Measurements from ENCODE around the gene FGF8.

Gene FGF8

GRCh38 chr10:101770331-101771215, 5.3 kb downstream of the FGF8 start:
- DNase-seq (ENCODE audit: insufficient read length, low spot score) (no peak), FAIRE-seq (no peak)

- DNase-seq (ENCODE audit: insufficient read length, low spot score) (no peak), FAIRE-seq (no peak)
These were observed 6.3 kb downstream of the FGF8 start for GRCh38 chr10:101769541-101770180.

- no peak for DNase-seq (ENCODE audit: insufficient read length, low spot score)
- FAIRE-seq, result no peak
These were observed 7.1 kb downstream of the FGF8 start for GRCh38 chr10:101768791-101769170.

DNA sequence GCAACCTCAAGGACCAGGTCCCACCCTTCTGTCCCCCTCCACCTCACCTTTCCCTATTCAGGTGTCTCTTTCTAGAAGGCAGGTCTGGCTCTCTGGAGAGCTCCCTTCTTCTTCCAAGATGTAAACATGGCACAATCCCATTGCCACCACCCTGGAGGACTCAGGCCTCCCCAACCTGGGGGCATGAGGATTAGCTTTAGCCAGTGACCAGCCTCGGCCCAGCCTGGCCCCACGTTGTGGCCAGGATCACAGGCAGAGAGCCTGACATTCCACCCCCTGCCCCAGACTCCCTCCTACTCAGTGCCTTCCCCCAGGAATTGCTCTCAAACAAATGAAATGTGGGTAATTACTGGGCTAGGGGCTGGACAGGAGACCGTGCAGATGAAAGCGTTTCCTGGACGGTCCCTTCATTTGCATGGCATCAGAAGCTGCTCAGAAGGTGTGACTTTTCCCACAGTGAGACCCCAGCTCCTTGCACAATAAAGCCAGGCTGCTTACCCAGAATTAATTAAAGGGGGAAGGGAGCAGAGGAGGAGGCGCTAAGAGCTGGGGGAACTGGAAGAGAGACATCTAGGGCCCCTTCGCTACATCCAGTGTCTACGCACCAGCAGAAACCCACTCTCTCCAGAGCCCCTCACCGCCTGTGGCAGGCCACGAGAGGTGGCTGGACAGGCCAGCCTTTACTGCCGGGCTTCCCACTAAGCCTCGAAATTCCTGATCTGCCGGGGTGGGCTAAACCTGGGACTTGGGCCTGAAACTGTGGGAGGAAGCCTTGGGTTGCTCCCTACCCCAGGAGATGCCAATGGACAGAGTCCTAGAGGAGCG, 7.7 kb downstream of the FGF8 start:
- no peak for FAIRE-seq
- DNase-seq (ENCODE audit: insufficient read length, low spot score), result no peak

GRCh38 chr10:101767600-101767945, 8.3 kb downstream of the FGF8 start:
- DNase-seq (ENCODE audit: insufficient read length, low spot score) (no peak), FAIRE-seq (no peak)

DNA sequence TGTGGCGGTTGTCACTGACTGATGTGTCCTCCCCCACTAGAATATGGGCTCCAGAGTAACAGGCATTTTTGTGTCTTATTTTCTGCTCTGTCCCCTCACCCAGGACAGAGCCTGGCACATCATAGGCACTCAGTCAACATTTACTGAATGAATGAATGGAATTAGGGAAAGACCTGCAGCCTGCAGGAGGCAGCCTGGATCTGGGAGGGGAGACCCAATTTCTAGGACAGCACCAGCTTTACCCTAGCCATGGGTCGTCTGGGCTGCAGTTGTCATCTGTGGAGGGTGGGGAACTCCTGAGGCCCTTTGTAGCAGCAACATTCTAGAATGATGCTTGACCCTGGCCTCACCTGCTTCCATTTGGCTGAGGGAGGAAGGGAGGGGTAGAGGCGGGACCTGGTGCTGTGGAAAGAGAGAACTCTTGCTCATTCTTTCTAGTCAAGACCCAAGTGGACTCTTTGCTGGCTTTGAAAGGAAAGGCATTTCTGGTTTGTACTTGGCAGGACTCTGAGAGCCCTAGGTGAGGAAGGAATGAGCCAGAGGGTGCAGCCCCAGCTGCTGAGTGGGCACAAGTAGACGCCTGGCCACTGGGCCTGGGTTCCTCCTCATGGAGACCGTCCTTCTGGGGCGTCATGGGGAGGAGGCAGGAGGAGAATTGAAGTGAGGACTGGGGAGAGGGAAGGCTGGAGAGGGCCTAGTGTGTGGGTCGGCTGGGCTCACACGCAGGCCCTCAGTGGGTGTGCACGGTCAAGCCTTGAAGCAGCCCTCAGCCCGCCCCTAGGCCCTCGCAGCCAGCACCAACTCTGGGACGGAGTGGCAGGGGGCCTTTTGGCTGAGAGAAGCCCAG, 8.9 kb downstream of the FGF8 start:
- DNase-seq (ENCODE audit: insufficient read length, low spot score) (no peak), FAIRE-seq (no peak)

DNA sequence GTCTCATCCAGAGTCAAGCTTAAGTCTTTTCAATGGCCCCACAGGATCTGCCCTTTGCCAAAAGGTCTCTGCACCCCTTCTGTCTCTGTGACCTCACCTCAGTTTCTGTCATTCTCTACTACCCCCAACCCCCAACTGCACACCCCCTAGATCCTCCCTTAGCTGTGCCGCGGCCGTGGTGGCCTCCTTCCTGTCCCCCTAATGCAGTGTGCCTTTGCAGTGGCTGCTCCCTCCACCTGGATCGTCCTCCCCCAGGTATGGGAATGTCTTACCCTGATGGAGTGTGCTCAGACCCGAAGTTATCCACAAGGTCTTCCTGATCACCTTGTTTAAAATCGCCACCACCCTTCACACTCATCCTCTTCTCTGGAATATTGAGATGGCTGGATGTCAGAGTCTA, 9.6 kb downstream of the FGF8 start:
- DNase-seq (ENCODE audit: insufficient read length, low spot score) (no peak), FAIRE-seq (no peak)

GRCh38 chr10:101763141-101763846, 12.6 kb downstream of the FGF8 start:
- DNase-seq (ENCODE audit: insufficient read length, low spot score) (no peak), FAIRE-seq (no peak)

DNA sequence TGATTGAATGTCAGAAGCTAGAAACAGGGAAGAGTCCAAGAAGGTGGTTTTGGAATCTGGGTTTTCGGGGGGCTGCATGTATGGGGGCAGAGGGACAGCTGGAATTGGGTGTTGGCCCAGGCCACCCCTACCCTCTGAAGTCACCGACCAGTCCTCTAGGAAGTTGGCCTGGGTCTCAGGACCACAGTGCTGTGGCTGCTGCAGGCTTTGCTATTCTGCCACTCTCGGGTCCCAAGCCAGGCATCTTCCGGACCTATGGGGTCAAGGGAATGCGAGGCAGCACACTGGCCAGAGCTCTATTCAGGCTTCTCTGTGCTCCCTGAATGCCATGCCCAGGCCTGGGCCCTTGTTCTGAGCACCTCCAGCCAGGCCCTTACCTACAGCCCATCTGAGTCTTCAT, 13.2 kb downstream of the FGF8 start:
- no peak for FAIRE-seq

GRCh38 chr10:101761226-101761625, 14.7 kb downstream of the FGF8 start:
- DNase-seq (ENCODE audit: insufficient read length, low spot score), result no peak
- FAIRE-seq, result no peak

More for the DNA sequence above, 13.2 kb downstream of the FGF8 start:
- no peak for DNase-seq (ENCODE audit: insufficient read length, low spot score)

DNA sequence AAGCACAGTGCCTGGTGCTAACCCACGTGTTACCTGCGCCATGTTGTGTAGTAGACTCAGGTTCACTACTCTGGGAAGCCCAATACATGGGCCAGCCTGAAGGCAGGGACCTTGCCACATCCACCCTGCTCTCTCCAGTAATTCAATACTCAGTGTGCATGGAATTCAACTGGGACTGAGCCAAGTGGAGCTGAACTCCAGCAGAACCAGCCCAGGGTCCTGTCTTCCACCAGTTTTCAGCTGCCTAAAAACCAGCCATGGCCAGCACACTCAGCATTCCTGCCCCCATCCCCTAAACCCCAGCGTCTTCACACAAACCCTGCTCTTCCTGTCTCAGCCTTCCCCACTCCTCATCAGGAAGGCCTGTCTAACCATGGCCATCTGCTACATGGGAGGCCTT, 15.4 kb downstream of the FGF8 start:
- DNase-seq (ENCODE audit: insufficient read length, low spot score), result no peak
- no peak for FAIRE-seq

GRCh38 chr10:101759309-101760247, 16.3 kb downstream of the FGF8 start:
- no peak for FAIRE-seq
- DNase-seq (ENCODE audit: insufficient read length, low spot score), result no peak

- FAIRE-seq (no peak), DNase-seq (ENCODE audit: insufficient read length, low spot score) (no peak)
These were observed 17.1 kb downstream of the FGF8 start for GRCh38 chr10:101758858-101759257.

- no peak for DNase-seq (ENCODE audit: insufficient read length, low spot score)
- no peak for FAIRE-seq
These were observed 23.7 kb downstream of the FGF8 start for GRCh38 chr10:101752241-101752640.

DNA sequence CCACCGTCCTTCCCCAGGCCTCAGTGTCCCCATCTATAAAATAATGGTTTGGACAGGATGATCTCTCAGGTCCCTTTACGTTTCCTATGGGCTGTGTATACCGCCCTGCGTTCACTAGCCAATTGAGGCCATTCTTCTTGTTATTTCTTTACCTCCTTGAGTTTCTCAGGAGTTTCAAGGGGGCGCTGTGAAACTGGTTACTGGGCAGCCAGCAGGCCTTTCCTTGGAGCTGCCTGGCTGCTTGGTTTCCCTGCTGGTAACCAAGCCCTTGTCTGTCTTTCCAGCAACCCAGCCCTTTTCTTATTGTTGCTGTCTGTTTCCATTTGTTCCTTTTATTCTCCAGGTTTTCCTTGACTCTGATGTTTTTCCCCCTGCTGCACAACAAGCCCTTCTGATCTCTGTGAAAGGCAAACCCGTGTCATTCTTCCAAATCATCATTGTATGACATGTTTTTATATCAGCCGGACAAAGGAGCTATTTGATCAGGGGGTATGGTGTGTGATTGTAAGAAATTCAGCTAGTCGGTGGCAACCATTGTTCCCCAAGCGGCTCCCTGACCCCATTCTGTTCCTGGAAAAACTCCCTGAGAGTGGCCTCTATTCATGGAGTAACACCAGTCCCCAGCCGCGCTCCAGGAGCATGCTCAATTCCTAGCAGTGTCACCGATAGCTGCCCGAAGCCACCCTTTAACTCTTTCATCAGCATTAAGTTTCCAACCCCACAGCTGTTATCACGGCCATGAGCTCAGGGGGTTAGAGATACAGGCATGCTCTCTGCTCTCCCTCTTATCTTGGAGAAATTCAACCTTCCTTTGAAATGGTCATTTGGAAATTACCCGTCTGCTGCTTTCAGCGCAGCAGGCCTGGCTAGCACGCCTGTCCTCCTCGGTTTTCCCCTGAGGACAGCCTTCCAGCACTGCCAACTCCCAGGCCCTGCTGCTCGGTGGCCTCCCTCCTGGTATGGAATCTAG, 26.6 kb downstream of the FGF8 start:
- no peak for DNase-seq (ENCODE audit: insufficient read length, low spot score)
- no peak for FAIRE-seq

GRCh38 chr10:101748496-101748895, 27.4 kb downstream of the FGF8 start:
- DNase-seq (ENCODE audit: insufficient read length, low spot score) (no peak), FAIRE-seq (no peak)

- DNase-seq (ENCODE audit: insufficient read length, low spot score) (no peak), FAIRE-seq (no peak)
These were observed 30.7 kb downstream of the FGF8 start for GRCh38 chr10:101745074-101745696.

Data from GM19239 (cell line).